Transverse colon (tissue), 4 donors: Measurements from ENCODE around the gene OR51S1. TPM values are rescaled to one million over a fixed set of nuclear protein-coding genes. Genes with fewer than 3 reads are reported as not detected.

Experiments used
- DNase-seq: peaks from one replicate; pipeline ENCODE4 v3.0.0-alpha.2; 2019
- H3K27ac ChIP-seq, 4 donors: fragments of 200-600 bp; sonication (generic); 2 replicates each; pipeline ENCODE4 v1.5.1; 2016 to 2018; ENCODE audit warnings: inconsistent platforms in 4 of 4
- H3K27me3 ChIP-seq: fragments of 200-600 bp; sonication (generic); 2 replicates; pipeline ENCODE4 v1.5.1; 2017; ENCODE audit warnings: inconsistent platforms
- H3K36me3 ChIP-seq, 4 donors: fragments of 200-600 bp; sonication (generic); 2 replicates each; pipeline ENCODE4 v1.5.1; 2017 to 2019; ENCODE audit warnings: inconsistent platforms in 4 of 4
- H3K4me1 ChIP-seq, 4 donors: fragments of 200-600 bp; sonication (generic); 2 replicates each; pipeline ENCODE4 v1.5.1; 2017 to 2020; ENCODE audit warnings: inconsistent platforms in 4 of 4
- H3K4me3 ChIP-seq, 4 donors: fragments of 200-600 bp; sonication (generic); 1 replicate in 1 of 4; 2 replicates in 3 of 4; pipeline versions ENCODE4 v1.5.1 to v1.6.1; 2017 to 2019; ENCODE audit warnings: inconsistent platforms in 4 of 4
- H3K9me3 ChIP-seq, 2 donors: fragments of 200-600 bp; sonication (generic); 2 replicates each; pipeline ENCODE4 v1.5.1; 2017 to 2019; ENCODE audit warnings: inconsistent platforms in 2 of 2
- EP300 ChIP-seq: sonication (generic); formaldehyde crosslinking; IDR thresholded peaks from one replicate; pipeline ENCODE4 v1.6.1; 2017; ENCODE audit warnings: antibody characterized with exemption, low read depth
- POLR2A ChIP-seq: fragments of 450-650 bp; IDR thresholded peaks from one replicate; pipeline ENCODE4 v1.6.1; 2016; ENCODE audit warnings: antibody characterized with exemption, mild to moderate bottlenecking, moderate library complexity
- POLR2AphosphoS5 ChIP-seq, 3 donors: sonication (generic); formaldehyde crosslinking; IDR thresholded peaks; one replicate each; pipeline ENCODE4 v1.6.1; 2016; ENCODE audit warnings: antibody characterized with exemption in 3 of 3
- WGBS, 2 donors: methylation state at CpG; one replicate each; pipeline ENCODE4 v1.1.5; 2018; ENCODE audit warnings: low coverage in 1 of 2; 5-methylcytosine and 5-hydroxymethylcytosine counted together
- in situ Hi-C, 4 donors: fragments of 200-750 bp; cut with MboI; loops; one replicate each; pipeline versions ENCODE4 v1.15.0 to v1.15.1; 2017; ENCODE audit warnings: low sequenced_read_pairs in 3 of 4, low pct_ligation_motif_present in 1 of 4, low pct_unique_long_range_greater_than_20kb in 1 of 4
- intact Hi-C: fragments of 100-400 bp; cut with DNase I; formaldehyde crosslinking; loops from one replicate; pipeline ENCODE4 v1.15.1; 2023; ENCODE audit warnings: low total_unique reads
- total RNA-seq, 4 donors: library from RNA; depleted of rRNA; stranded (reverse); fragments of >200 nt; gene quantifications; one replicate each; pipeline ENCODE4 v1.1.0, GENCODE V29; 2016
- TF ChIP-seq, protein P1 (sequence below), 5 experiments: fragments of 200-600 bp in 3 of 5; fragments of 450-650 bp in 2 of 5; sonication (generic) in 3 of 5; IDR thresholded peaks; 1 replicate in 2 of 5; 2 replicates in 3 of 5; pipeline ENCODE4 v1.5.1; 2016 to 2017; ENCODE audit warnings: antibody characterized with exemption in 5 of 5, inconsistent platforms in 3 of 5, mild to moderate bottlenecking in 2 of 5, moderate library complexity in 1 of 5

Gene OR51S1
- total RNA-seq, 4 donors from 2014 or later = not detected

DNA sequence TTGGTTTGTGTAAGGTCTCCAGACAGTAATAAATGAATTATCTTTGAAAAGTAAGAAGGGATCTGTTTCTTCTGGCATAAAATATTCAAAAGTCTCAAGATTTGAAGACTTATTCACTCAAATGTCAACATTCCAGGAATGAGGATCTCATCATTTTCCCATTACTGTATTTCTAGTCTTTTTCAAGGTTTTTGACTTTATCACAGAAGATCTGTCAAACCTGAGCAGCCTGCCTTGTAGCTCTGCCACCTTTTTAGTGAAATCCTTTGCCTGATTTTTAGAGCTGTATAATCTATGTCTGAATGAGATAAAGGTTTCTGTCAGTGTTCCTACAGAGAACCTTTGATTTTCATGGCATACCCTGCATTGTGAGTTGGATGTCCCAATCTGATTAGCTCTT lies 23.9 kb downstream of the OR51S1 start:
- no peak for DNase-seq
- in situ Hi-C loops (loop anchor here in 1 of 4 donors (25.0 kb wide), 1 partner anchor 188 kb away; the partner anchor contains the start of genes OR51D1 and OR51E1), intact Hi-C loops (loop anchor here (5.0 kb wide), 1 partner anchor 188 kb away; the partner anchor contains the start of gene OR51D1)
- H3K4me1 ChIP-seq = no peaks in the 10 kb centered on the region
- no peaks in the 10 kb centered on the region for H3K9me3 ChIP-seq
- H3K27ac ChIP-seq = no peak overlapping the region
- no peak for TF ChIP-seq POLR2A
- TF ChIP-seq POLR2AphosphoS5 (IDR thresholded peaks at IDR 0.05) = no peak
- TF ChIP-seq, protein P1, sequence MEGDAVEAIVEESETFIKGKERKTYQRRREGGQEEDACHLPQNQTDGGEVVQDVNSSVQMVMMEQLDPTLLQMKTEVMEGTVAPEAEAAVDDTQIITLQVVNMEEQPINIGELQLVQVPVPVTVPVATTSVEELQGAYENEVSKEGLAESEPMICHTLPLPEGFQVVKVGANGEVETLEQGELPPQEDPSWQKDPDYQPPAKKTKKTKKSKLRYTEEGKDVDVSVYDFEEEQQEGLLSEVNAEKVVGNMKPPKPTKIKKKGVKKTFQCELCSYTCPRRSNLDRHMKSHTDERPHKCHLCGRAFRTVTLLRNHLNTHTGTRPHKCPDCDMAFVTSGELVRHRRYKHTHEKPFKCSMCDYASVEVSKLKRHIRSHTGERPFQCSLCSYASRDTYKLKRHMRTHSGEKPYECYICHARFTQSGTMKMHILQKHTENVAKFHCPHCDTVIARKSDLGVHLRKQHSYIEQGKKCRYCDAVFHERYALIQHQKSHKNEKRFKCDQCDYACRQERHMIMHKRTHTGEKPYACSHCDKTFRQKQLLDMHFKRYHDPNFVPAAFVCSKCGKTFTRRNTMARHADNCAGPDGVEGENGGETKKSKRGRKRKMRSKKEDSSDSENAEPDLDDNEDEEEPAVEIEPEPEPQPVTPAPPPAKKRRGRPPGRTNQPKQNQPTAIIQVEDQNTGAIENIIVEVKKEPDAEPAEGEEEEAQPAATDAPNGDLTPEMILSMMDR (IDR thresholded peaks at IDR 0.05) = no peak
- no peak for TF ChIP-seq EP300
- H3K36me3 ChIP-seq = no peaks in the 10 kb centered on the region
- H3K4me3 ChIP-seq = no peak overlapping the region
- no peaks in the 10 kb centered on the region for H3K27me3 ChIP-seq

DNA sequence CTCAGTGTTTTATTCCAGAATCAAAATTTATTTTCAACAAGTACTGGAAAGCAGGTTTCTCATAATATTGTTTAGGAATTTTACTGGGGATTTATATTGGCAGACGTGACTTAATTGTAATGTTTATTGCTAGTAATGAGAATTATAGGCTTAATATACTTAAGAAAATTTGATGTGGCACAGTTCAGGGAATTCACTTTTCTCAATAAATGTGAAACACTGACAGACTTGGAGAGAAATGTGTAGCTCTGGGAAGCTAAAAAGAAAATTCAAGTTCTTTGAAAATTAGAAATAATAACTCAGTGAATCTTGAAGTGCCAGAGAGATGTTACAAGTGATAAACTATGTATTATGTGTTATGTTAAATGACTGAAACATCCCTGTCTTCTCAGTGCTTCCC lies 28.0 kb downstream of the OR51S1 start, which contains the start of gene OR51F2:
Gene OR51F2 (plus strand): TSS at position 301 of the 400 bp plus-strand sequence. CDS start 101 bp downstream, outside the sequence.
- no peaks in the 10 kb centered on the region for H3K36me3 ChIP-seq
- no peaks in the 10 kb centered on the region for H3K4me1 ChIP-seq
- in situ Hi-C loops = no loop called here
- WGBS, 2 donors = 67 to 92% methylated on average over 1 of the region's 1 CpG
- H3K27ac ChIP-seq = no peak within 1 kb of the TSS
- H3K27me3 ChIP-seq = no peaks in the 10 kb centered on the region
- H3K4me3 ChIP-seq = no peak within 1 kb of the TSS
- H3K9me3 ChIP-seq = no peaks in the 10 kb centered on the region
- TF ChIP-seq EP300 (no peak), POLR2AphosphoS5 (IDR thresholded peaks at IDR 0.05) (no peak), POLR2A (no peak)
- TF ChIP-seq, protein P1 (IDR thresholded peaks at IDR 0.05) = no peak
- no peak for DNase-seq
- intact Hi-C loops = no loop called here

GRCh38 chr11:4809246-4809645 lies 39.8 kb downstream of the OR51S1 start:
- WGBS, 2 donors = 91 to 95% methylated on average over 2 of the region's 2 CpGs
- in situ Hi-C loops (no loop called here), intact Hi-C loops (no loop called here)
- Histone ChIP-seq H3K4me3 (no peak overlapping the region), H3K9me3 (no peaks in the 10 kb centered on the region), H3K27ac (no peak overlapping the region), H3K27me3 (no peaks in the 10 kb centered on the region), H3K4me1 (no peaks in the 10 kb centered on the region), H3K36me3 (no peaks in the 10 kb centered on the region)
- TF ChIP-seq POLR2AphosphoS5 (IDR thresholded peaks at IDR 0.05) (no peak), EP300 (no peak), POLR2A (no peak)
- TF ChIP-seq, protein P1 (IDR thresholded peaks at IDR 0.05) = no peak
- DNase-seq = no peak

- Histone ChIP-seq H3K4me1 (no peaks in the 10 kb centered on the region), H3K27ac (no peak overlapping the region), H3K36me3 (no peaks in the 10 kb centered on the region), H3K27me3 (no peaks in the 10 kb centered on the region), H3K9me3 (no peaks in the 10 kb centered on the region), H3K4me3 (no peak overlapping the region)
- TF ChIP-seq EP300 (no peak), POLR2A (no peak), POLR2AphosphoS5 (IDR thresholded peaks at IDR 0.05) (no peak)
- TF ChIP-seq, protein P1 (IDR thresholded peaks at IDR 0.05) = no peak
- DNase-seq = no peak
- intact Hi-C loops (no loop called here), in situ Hi-C loops (no loop called here)
- 82% methylated on average over 1 of the region's 1 CpG; no CpG with 5 or more reads in 1 of the 2 donors for WGBS, 2 donors
Observed at GRCh38 chr11:4808476-4808875, 40.5 kb downstream of the OR51S1 start.
